HG02870 (cell line): Measurements from ENCODE around the gene KRTAP10-5.
"Not testable (repeated sequence)": the region's sequence is repeated elsewhere in the genome, so short reads cannot be mapped to it uniquely, and the experiment has no call there.

Experiments
- ATAC-seq: cut with Tn5 transposase; IDR thresholded peaks from one replicate; pipeline ENCODE4 v1.9.1; 2021; ENCODE audit warnings: mild to moderate bottlenecking, moderate library complexity; ENCODE audit not compliant: unreplicated experiment

The KRTAP10-5 gene, protein sequence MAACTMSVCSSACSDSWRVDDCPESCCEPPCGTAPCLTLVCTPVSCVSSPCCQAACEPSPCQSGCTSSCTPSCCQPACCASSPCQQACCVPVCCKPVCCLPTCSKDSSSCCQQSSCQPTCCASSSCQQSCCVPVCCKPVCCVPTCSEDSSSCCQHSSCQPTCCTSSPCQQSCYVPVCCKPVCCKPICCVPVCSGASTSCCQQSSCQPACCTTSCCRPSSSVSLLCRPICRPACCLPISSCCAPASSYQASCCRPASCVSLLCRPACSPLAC

DNA sequence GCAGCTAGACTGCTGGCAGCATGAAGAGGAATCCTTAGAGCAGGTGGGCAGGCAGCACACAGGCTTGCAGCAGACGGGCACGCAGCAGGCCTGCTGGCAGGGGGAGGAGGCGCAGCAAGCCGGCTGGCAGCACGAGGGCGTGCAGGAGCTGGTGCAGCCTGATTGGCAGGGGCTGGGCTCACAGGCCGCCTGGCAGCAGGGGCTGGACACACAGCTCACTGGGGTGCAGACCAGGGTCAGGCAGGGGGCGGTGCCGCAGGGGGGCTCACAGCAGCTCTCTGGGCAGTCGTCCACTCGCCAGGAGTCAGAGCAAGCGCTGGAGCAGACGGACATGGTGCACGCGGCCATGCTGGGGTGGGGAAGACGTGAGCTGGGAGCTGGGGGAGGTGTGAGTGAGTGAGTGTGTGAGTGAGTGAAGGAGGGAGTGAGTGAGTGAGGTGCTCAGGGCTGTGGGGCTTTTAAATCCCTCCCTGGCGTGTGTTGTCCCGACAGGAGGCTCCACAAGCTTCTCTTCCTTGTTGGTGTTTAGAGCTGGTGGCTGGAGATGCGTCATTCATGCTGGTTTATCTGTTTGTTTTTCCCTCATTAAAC, at the start of gene KRTAP10-5:
TSS of gene KRTAP10-5 (minus strand) at position 374 of the 591 bp plus-strand sequence. CDS start at position 348, 26 bp downstream.
- ATAC-seq = not testable (repeated sequence)

DNA sequence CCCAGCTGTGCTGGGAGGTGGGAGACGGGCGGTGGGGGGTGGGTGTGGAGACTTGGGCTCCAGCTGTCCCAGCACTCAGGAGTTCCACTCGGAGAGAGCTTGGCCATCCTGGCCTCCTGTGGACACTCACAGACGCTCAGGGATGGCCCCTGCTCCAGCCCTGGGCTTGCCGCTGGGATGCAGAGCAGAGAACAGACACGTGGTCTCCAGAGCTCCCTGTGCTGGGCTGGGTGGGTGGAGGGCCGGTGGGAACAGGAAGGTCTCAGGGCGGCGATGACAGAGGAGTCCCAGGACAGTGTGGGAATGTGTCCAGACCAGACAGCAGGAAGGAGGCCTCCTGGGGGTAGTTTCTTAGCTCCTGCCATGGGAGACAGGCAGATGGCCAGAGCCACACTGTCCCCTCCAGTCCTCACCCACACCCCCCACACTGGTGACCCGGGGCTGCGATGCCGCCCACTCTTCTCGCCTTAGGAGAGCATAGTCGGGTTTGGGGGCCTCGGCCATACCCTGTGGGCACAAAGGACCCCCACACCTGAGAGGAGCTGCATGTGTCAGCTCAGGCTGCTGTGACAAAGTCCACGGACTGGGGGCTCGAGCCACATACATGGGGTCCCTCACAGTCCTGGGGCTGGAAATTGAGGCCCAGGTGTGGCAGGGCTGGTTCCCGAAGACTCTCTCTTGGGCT, 48.4 kb upstream of the KRTAP10-5 start:
- ATAC-seq = no peak

DNA sequence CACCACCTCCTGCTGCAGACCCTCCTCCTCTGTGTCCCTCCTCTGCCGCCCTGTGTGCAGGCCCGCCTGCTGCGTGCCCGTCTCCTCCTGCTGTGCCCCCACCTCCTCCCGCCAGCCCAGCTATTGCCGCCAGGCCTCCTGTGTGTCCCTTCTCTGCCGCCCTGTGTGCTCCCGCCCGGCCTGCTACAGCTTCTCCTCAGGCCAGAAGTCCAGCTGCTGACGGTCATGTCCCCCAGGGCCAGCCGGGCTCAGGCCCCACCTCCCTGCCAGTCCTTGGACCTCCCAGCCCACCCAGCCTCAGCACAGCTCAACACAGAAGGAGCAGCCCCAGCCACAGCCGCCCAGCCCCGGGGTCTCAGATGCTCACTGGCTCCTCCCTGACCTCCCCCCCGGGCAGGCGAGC, 47.4 kb upstream of the KRTAP10-5 start:
- ATAC-seq = not testable (repeated sequence)

DNA sequence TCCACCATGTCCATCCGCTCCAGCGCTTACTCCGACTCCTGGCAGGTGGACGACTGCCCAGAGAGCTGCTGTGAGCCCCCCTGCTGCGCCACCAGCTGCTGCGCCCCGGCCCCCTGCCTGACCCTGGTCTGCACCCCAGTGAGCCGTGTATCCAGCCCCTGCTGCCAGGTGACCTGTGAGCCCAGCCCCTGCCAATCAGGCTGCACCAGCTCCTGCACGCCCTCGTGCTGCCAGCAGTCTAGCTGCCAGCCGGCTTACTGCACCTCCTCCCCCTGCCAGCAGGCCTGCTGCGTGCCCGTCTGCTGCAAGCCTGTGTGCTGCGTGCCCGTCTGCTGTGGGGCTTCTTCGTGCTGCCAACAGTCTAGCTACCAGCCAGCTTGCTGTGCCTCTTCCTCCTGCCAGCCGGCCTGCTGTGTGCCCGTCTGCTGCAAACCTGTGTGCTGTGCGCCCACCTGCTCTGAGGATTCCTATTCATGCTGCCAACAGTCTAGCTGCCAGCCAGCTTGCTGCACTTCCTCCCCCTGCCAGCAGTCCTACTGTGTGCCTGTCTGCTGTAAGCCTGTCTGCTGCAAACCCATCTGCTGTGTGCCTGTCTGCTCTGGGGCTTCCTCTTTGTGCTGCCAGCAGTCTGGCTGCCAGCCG, 46.9 kb upstream of the KRTAP10-5 start:
- ATAC-seq = not testable (repeated sequence)

DNA sequence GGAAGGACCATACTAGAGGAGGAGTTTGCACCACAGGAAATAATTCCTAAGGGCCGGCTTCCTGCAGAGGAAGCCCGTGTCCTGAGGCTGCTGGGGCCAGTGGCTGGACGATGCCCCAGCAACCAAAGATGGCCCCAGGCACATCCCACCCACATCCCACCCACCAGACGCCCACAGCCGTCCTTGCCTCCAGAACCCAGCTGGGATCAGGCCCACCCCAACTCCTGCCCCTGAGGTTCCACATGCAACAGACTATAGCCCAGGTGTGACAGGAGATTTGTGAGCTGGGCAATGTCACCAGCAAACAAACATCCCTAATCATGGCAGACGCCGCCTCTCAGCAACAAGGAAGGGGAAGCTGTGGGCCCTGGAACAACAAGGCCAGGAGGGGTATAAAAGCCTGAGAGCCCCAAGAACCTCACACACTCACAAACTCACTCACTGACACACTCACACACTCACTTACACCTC, 46.3 kb upstream of the KRTAP10-5 start, which contains the start of gene KRTAP10-9:
TSS of gene KRTAP10-9 (plus strand) at position 421 of the 471 bp plus-strand sequence. CDS start 79 bp downstream, outside the sequence.
- no peak for ATAC-seq

DNA sequence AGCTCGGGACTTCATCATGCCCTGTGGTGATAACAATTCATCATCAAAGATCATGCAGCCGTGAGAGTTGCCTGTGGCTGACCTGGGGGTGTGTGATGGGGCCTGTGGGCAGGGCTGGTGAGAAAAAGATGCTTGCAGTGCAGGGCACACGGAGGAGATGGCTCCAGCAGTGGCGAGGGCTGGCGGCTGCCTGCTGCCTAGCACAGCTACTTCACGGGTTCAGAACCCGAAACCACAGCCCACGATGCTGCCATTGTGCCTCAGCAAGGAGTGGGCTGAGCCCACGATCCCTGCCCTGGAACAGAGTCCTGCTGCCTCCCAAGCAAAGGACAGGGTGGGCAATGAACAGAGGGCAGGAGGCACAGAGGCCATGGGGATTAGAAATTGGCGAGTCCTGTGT, 45.9 kb upstream of the KRTAP10-5 start:
- no peak for ATAC-seq

DNA sequence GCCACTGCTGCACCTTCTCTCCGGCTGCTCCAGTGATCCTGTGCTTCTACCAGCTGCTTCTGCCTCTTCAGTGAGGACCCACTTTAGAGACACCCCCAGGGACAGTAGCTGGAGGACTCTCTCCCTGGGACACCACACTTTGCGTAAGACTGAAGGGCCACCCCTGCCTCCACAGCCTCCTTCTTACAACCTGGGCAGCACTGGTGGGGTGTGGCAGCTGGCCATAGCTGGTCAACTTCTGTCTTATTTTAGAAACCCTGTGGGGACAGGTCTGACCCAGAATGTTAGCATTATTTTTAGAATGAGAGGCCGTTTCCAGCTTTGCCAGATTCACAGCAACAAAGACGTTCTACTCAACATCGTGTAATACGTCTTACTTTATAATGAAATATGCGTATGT, 45.4 kb upstream of the KRTAP10-5 start:
- ATAC-seq = no peak

DNA sequence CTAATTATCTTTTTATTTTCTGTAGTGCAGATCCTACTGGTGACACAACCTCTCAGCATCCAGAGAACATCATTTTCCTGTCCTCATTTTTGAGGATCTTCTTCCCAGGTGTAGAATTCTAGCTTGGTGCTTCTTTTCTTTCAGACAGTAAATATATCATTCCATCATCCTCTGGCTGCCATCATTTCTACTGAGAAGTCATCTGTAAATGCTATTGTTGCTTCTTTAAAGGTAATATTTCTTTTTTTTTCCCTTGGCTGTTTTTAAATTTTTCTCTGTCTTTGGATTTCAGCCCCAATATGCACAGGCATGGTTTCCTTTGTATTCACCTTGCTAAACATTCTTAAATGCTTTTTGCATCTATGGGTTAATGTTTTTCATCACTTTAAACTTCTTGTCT, 43.2 kb upstream of the KRTAP10-5 start:
- no peak for ATAC-seq

DNA sequence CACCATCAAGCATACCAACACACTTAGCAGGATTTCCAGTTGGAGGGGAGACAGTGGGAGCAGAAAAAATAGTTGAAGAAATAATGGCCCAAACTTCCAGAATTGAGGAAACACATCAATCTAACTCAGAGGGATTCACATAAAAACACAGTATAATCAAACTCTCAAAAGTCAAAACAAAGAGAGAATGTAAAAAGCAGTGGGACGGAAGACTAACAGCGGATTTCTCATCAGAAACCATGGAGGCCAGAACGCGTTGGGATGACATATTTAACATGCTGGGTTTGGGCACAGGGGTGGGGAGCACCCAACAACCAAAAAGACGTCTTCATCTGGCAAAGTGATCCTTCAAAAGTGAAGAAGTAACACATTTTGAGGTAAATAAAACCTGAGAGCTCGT, 39.5 kb upstream of the KRTAP10-5 start:
- ATAC-seq = no peak

DNA sequence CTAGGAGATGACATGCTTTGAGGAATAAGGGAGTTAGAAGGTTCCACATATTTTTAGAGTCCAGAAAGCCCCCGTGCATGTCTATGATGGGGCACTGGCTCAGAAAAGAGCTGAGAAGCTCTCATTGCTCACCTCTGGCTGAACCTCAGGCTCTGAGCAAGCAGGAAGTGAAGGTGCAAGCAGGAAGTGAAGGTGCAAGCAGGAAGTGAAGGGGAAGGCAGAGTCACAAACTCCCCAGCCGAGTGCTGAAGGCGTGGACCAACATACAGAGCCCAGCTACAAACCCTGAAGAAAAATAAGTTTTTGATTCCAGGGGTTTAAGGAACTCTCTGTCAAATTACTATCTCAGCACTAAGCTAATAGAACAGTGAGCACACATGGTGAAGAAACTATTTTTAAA, 38.5 kb upstream of the KRTAP10-5 start:
- no peak for ATAC-seq

DNA sequence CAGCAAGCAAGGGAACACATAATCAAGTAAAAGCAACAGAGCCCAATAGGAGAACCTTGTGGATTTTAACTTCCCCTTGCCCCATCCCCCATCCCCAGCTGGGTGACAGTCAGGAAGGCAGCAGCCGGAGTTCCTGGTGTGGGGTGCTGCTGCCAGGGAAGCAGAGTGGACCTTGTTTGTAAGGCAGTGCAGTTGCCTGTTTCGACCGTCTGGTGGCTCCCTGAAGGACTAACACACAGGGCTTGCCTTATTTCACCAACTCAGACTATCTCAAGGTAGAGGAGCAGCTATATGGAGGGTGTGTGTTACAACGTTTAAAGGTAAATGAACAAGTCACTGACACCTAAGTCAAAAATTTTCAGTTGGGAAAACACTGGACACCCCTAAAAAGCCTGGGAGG, 38.1 kb upstream of the KRTAP10-5 start:
- no peak for ATAC-seq

DNA sequence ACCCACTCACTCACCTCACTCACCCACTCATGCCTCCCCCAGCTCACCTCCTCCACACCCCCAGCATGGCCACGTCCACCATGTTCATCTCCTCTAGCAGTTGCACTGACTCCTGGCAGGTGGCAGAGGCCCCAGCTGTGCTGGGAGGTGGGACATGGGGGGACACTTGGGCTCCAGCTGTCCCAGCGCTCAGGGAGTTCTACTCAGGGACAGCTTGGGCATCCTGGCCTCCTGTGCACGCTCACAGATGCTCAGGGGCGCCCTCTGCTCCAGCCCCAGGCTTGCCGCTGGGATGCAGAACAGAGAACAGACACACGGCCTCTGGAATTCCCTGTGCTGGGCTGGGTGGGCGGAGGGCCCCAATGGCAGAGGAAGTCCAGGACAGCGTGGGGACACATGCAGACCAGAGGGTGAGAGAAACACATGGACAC, 36.7 kb upstream of the KRTAP10-5 start:
- ATAC-seq = no peak

DNA sequence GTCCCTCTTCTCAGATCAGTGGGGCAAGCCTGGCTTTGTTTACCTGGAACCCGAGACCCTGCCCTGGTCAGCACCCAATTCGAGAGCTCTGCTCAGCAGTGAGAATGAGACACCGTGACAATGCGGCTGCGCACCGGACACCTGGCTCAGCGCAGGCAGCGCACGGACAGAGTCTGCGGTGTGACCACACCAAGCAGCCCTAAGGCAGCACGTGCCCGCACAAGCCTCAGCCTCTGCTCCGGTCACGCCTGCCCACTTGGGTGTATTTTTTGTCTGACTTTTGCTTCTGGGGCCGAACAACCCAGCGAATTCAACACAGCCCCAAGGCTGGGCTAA, 36.2 kb upstream of the KRTAP10-5 start:
- no peak for ATAC-seq

DNA sequence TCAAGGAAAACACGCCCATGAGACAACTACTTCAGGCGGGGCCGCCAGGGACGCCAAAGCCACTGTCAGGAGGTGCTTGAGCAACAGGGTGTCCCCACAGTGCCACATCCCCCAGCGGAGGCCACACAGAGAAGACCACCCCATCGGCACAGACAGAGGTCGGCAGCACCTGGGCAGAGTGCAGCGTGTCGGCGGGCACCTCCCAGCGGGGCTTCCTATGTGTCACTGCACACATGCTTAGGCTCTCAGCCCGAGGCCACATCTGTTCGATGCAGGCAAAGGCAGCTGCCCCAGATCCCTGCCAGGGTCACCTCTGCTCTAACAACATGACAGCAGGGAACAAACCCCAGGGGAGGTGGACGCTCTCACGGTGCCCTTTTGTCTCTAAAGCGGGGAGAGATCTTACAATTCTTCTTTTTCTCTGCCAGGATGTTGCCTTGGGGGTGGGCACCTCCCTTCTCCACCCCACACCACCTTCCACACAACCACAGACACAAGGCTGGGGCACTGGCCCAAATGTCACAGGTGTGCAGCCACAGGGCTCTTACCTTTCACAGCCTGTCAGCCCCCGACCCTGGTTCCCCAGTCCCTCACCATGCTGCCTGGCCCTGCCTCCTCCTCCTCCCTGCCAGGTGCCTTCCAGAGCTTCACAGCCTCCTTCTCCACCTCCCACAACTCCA, 35.6 kb upstream of the KRTAP10-5 start:
- ATAC-seq = no peak

DNA sequence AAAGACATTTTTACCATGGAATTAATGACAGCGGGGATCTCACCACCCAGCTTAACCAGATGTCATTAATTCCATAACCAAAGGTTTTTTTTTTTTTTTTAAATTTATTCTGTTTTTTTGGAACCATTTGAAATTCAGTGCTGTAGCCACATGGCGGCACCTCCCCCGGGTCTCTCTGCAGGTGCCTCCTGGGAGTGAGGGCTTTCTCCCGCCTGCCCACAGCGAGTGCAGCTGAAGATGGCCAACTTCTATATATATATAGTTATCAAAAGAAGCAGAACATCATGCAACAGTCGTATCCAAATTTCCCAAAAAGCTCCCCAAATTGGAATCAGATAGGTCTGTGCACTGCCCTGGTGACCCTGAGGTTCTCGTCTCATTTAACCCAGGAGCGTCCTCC, 35.1 kb upstream of the KRTAP10-5 start:
- no peak for ATAC-seq

DNA sequence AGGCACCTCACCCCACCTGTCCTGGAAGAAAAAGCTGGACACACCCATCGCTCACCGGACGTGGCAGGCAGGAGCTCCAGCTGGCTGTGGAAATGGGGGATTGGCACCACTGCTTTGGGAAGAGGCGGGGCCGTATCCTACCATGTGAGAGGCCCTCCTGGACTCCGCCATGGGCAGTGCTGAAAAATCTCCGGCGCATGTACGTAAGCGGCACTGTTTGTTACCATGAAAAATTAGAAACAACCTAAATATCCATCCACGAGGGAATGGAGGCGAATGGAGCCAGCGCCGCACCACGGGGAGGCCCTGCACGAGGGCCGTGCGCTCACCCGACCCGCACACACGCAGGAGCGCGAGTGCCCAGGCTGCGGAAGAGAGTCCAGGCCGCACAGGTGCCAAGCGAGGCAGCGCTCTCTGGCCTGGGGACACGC, 34.6 kb upstream of the KRTAP10-5 start:
- ATAC-seq = no peak

DNA sequence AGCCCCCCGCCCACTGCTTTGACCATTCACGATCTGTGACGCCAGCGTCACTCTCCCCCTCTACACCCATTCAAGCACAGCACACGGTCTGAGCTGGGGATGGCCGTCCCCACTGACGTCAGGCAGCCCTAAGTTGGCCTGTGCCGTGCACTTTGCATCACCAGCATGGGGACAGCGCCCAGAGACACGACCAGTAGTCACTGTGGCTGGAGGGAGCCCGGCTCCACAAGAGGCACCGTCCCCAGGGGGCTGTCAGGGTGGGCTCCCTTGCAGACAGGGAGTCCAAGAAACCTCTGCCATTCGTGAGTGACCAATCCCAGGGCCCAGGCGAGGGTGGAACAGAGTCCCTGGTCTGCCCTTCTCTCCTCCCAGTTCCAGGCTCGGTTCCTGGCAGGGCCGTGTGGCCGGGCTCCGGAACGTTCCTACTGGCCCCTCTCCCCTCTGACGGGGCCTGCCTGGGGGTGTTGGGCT, 33.8 kb upstream of the KRTAP10-5 start:
- no peak for ATAC-seq

DNA sequence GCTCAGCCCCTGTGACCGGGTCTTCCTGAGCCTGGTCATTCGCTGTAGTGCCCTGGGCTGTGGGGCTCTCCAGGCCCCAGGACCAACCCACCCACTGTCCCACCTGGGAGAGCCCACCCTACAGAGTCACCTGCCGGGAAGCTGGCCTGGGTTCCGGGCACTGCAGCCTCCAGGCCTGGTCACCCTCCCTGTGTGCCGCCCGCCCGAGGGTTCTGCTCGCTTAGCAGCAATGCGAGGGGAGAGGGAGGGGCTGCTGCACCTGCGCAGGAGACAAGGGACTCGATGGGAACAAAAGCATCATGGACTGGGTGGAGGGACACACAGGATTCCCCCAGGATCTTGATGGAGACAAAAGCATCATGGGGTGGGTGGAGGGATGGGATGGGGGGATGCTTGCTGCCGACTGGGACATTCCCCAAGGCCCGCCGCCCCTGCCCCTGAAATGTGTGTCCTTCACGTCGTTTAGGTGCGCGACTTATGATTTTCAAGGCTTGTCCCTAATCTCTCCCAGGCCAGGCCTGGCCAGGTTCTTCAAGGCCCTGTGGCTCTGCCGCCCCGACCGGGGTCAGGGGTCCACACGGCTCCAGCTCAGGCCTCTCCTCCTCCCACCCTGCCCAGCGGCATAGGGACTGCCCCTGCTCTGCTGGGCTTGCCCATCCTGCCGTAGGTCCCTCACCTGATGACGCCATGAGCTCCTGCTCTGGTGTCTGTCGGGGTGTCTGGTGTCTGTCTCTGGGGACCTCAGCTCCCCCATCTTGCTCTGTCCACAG, 33.2 kb upstream of the KRTAP10-5 start:
- ATAC-seq = no peak

DNA sequence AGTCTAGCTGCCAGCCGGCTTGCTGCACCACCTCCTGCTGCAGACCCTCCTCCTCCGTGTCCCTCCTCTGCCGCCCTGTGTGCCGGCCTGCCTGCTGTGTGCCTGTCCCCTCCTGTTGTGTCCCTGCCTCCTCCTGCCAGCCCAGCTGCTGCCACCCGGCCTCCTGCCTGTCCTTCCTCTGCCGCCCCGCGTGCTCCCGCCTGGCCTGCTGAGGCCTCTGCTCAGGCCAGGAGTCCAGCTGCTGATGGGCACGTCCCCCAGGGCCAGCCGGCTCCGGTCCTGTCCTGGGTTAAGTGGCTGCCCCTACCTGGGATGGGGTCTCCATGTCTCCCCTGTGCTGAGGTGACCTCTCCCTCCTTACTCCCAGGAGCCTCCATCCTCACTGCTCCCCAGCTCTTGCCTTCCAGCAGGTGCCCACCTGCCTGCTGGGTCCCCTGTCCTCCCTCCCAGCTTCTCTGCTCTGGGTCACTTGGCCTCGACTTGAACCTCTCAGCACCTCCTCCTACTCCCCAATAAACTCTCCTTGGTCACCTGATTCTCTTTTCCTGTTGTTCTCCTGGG, 32.3 kb upstream of the KRTAP10-5 start:
- ATAC-seq = no peak

DNA sequence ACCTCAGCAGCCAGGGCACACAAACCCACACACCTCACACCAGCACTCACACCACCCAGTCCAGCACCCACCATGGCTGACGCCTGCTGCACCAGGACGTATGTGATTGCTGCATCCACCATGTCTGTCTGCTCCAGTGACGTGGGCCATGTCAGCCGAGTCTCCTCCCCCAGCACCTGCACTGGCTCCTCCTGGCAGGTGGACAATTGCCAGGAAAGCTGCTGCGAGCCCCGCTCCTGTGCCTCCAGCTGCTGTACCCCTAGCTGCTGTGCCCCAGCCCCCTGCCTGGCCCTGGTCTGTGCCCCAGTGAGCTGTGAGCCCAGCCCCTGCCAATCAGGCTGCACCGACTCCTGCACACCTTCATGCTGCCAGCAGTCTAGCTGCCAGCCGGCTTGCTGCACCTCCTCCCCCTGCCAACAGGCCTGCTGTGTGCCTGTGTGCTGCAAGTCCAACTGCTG, 31.7 kb upstream of the KRTAP10-5 start, which contains the start of gene KRTAP10-8:
TSS of gene KRTAP10-8 (plus strand) at position 51 of the 458 bp plus-strand sequence. CDS start at position 73, 22 bp downstream.
- ATAC-seq = no peak
